ENCODE measurements around the gene SLC25A23. TPM values are rescaled to one million over a fixed set of nuclear protein-coding genes. Genes with fewer than 3 reads are reported as not detected.
A peak's percentile ranks its signal among the peaks of the same experiment; 100 is the strongest.

The SLC25A23 gene
- total and polyA plus RNA-seq, 9 of the 15 experiments (the other 6 are each of a cell fraction or from before 2014, with no cell fraction given), result 6.1 to 72.0 (median 26.6) TPM

- TF ChIP-seq ZBTB40 (IDR thresholded peaks at IDR 0.05), result peak; percentile 95
- TF ChIP-seq ZBTB40 (CRISPR knock-in tag; IDR thresholded peaks at IDR 0.05), result no peak
- TF ChIP-seq, protein P1, sequence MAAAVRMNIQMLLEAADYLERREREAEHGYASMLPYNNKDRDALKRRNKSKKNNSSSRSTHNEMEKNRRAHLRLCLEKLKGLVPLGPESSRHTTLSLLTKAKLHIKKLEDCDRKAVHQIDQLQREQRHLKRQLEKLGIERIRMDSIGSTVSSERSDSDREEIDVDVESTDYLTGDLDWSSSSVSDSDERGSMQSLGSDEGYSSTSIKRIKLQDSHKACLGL (CRISPR knock-in tag; IDR thresholded peaks at IDR 0.05; ENCODE audit: borderline replicate concordance, poor library complexity, severe bottlenecking), result no peak
- TF ChIP-seq NCOA1 (IDR thresholded peaks at IDR 0.05; ENCODE audit: low read depth), result no peak
- 0 out of 2 replicates have a peak, but pooled peaks have one; percentile 28 for TF ChIP-seq KLF1 (tag; IDR thresholded peaks at IDR 0.05)
- TF ChIP-seq, protein P2, sequence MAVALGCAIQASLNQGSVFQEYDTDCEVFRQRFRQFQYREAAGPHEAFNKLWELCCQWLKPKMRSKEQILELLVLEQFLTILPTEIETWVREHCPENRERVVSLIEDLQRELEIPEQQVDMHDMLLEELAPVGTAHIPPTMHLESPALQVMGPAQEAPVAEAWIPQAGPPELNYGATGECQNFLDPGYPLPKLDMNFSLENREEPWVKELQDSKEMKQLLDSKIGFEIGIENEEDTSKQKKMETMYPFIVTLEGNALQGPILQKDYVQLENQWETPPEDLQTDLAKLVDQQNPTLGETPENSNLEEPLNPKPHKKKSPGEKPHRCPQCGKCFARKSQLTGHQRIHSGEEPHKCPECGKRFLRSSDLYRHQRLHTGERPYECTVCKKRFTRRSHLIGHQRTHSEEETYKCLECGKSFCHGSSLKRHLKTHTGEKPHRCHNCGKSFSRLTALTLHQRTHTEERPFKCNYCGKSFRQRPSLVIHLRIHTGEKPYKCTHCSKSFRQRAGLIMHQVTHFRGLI (CRISPR knock-in tag; IDR thresholded peaks at IDR 0.05), result no peak
- TF ChIP-seq TAF15 (IDR thresholded peaks at IDR 0.05; ENCODE audit: low read depth, low read length), result no peak
- no peak for TF ChIP-seq ZC3H4 (CRISPR knock-in tag; IDR thresholded peaks at IDR 0.05; ENCODE audit: borderline replicate concordance)
- TF ChIP-seq, protein P3, sequence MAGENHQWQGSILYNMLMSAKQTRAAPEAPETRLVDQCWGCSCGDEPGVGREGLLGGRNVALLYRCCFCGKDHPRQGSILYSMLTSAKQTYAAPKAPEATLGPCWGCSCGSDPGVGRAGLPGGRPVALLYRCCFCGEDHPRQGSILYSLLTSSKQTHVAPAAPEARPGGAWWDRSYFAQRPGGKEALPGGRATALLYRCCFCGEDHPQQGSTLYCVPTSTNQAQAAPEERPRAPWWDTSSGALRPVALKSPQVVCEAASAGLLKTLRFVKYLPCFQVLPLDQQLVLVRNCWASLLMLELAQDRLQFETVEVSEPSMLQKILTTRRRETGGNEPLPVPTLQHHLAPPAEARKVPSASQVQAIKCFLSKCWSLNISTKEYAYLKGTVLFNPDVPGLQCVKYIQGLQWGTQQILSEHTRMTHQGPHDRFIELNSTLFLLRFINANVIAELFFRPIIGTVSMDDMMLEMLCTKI (IDR thresholded peaks at IDR 0.05; ENCODE audit: partially characterized antibody), result no peak
- no peak for TF ChIP-seq TEAD2 (tag; IDR thresholded peaks at IDR 0.05)
- peak; percentile 81 for TF ChIP-seq SIN3B (IDR thresholded peaks at IDR 0.05; ENCODE audit: low read depth)
- no peak for TF ChIP-seq TAF9B (IDR thresholded peaks at IDR 0.05; ENCODE audit: partially characterized antibody)
- TF ChIP-seq ARNT (IDR thresholded peaks at IDR 0.05), result no peak
- no peak for TF ChIP-seq NFATC3 (IDR thresholded peaks at IDR 0.05)
These were observed 66.3 kb downstream of the SLC25A23 start, which contains the start of gene GTF2F1 (continued) for GRCh38 chr19:6393074-6393982.

All from K562 (cell line).